Cortex of kidney (tissue), 1 donor: ENCODE measurements around the gene KCNK2.
"Not testable (repeated sequence)": the region's sequence is repeated elsewhere in the genome, so short reads cannot be mapped to it uniquely, and the experiment has no call there.

Experiments used
- DNase-seq: peaks from one replicate; lab custom pipeline; 2025; lab: John Stamatoyannopoulos, UW

The KCNK2 gene

DNA sequence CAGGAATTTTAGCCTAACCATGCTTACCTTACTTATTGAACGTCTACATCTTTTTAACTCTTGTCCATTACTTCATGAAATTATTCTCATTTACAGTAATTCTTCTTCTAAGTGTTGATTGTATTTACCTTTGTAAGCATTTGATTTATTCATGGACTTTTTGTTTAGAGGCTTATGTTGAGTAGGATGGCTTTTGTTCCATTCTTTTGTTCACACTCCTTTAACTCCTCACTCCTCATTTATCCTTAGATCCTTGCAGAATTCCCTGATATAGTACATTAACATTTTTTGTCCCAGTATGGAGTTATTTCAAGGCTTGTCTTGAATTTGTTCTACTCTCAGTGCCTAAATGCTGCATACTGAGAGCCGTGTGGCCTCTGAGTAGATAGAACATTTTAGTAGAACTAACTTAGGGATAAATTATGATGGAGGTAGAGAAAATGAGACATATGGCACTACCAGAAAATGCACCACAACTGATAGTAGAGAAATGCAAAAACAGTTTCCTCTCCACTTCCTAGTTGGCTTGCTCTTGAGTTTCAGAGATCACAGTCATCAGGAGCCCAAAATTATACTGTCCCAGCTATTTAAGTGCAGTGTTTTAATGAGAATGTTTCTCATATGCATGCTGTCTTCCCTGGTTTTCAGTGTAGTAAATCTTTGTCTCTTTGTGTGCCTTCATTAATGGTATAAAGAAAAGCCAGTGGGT lies 69.5 kb downstream of the KCNK2 start:
- DNase-seq = no peak

DNA sequence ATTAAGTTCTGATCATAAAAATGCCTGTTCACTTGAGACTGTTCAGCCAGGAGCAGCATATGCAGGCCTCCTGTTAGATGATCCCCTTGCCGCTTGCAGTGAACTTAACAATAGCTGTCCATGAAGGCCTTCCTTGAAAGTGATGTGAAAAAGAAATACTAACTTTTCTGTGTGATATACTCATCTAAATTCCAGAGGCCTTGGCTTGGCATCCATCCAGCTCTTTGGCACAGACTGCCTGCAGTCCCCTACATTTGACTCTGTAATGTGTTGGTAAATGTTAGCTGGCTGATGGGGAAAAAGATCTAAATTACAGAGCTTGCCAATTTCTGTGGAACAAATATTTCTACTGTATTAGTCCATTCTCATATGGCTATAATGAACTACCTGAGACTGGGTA lies 73.7 kb downstream of the KCNK2 start:
- no peak for DNase-seq

- DNase-seq = no peak
Observed at GRCh38 chr1:215160351-215160750, 77.8 kb downstream of the KCNK2 start.

DNA sequence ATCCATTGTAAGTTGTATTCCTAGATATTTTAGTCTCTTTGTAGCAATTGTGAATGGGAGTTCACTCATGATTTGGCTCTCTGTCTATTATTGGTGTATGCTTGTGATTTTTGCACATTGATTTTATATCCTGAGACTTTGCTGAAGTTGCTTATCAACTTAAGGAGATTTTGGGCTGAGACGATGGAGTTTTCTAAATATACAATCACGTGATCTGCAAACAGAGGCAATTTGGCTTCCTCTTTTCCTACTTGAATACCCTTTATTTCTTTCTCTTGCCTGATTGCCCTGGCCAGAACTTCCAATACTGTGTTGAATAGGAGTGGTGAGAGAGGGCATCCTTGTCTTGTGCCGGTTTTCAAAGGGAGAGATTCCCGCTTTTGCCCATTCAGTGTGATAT lies 80.6 kb downstream of the KCNK2 start:
- not testable (repeated sequence) for DNase-seq

DNA sequence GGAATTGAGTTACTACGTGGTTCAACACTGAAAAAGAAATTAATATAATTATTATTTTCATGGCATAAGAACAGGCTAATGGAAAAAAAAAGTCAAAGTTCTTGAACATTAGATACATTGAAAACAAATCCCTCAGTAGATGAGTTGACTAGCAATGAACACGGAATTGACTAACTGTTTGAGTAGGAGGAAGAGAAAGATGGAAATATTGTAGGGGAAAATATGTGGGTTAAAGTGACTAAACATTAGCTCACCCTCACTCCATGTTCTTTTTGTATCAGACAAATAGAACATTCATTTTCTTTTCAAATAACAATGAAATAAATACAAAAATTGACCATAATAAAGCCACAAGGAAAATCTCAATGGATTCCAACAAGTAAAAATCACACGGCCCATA lies 84.3 kb downstream of the KCNK2 start:
- no peak for DNase-seq

DNA sequence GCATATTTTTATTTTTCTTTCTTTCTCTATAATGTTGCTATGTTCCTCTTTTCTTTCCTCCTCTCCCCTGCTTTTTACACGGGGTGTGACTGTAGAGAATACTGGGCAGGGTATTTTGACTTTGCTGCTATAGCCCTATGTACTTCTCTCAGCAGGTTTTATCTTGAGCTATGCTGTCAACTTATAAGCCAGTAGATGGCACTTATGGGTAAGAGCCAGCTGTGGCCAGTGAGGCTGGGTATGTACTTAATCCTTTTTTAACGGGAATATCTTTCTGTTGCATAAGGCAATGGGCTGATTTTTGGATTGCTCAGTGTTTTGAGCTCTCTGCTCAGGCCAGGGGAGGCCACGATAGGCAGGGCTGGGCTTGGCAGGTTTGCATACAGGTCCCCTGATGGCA lies 99.0 kb downstream of the KCNK2 start:
- DNase-seq = no peak

GRCh38 chr1:215185067-215185620 lies 102.6 kb downstream of the KCNK2 start:
- DNase-seq = no peak

DNA sequence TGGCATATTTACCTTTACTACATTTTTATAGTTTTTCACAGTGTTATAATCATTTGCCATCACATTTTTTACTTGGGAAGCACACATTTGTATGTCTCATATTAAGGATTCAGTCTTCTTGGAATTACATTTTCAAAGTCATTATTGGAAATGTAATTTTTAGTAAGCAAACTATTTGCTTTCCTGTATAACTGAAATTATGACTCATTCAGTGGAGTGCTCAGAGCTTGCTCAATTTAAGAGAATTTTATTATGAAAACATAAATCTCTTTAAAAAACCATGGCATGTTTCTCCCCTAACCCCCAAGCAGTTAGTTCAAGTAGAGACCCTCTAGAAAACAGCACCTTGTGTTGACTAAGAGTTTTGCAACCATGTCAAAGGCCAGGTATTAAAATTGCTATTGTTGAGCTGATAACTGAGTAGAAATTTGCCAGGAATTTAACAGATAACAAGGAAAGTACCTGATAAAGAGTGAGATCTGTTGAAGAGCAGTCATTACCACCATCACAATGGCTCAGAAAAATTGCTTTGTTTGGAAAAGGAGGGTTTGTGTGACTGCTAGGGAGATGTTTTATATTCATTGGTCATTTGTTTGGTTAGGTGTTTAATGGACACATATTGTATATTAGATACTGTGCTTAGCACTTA lies 105.9 kb downstream of the KCNK2 start:
- no peak for DNase-seq

- no peak for DNase-seq
Observed at GRCh38 chr1:215192306-215192705, 109.8 kb downstream of the KCNK2 start.

DNA sequence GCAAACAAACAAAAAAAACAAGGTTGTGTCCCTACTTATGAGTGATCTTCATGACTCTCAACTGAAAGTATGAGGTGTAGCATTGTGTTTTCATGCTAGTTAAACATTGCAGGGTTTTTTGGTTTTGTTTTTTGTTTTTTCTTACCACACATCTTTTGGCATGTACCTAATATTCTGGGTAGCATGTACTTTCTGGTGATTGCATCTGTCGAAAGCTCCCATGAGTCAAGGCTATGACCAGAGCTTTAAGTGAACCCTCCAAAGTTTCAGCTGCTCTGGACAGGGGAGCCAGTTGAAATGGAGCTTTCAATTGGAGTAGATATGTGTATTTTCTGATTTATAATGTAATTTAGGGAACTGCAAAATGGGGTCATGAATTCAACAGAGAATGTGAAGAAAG lies 115.5 kb downstream of the KCNK2 start:
- DNase-seq = no peak

GRCh38 chr1:215200121-215200520 lies 117.6 kb downstream of the KCNK2 start:
- no peak for DNase-seq

- DNase-seq = no peak
Observed at GRCh38 chr1:215201283-215201682, 118.7 kb downstream of the KCNK2 start.

DNA sequence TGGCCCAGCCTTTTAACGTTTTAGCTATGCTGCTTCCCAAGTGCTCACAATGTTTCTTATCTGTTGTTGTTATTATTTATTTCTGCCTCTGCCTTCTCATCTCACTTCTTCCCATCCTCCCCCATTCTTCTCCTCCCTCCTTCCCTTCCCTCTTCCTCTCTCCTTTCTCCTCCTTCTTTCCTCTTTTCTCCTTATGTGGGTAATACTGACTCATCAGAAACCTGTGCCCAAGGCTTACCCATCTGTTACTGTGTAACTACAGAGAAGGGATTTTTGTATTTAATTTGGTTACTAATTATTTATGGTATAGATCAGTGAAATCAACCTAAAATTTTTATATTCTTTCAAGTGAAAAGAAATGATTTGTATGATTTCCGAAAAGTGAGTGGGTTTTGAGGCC lies 120.3 kb downstream of the KCNK2 start:
- no peak for DNase-seq

- DNase-seq = no peak
Observed at GRCh38 chr1:215210167-215210566, 127.6 kb downstream of the KCNK2 start.

DNA sequence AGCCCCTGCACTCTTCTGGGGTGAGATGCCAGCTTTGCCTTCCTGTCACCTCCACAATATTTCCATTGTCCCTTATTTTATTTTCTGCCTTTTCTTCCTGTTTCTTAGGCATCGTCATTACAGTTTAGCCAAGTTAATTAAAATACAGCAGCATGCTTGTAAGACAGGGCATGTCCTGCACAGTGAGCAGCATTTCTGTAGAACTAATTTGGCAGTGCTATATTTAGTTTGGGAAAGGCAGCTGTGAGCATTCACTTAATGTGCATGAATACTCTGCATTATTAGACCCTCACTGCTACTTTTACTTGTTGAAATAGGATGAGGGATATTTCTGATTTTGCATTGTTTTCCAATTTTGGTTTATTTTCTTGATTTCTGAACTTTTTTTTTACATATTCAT lies 133.3 kb downstream of the KCNK2 start:
- no peak for DNase-seq

GRCh38 chr1:215219372-215219771 lies 136.8 kb downstream of the KCNK2 start:
- DNase-seq = no peak

- DNase-seq = no peak
Observed at GRCh38 chr1:215220346-215220745, 137.8 kb downstream of the KCNK2 start.

DNA sequence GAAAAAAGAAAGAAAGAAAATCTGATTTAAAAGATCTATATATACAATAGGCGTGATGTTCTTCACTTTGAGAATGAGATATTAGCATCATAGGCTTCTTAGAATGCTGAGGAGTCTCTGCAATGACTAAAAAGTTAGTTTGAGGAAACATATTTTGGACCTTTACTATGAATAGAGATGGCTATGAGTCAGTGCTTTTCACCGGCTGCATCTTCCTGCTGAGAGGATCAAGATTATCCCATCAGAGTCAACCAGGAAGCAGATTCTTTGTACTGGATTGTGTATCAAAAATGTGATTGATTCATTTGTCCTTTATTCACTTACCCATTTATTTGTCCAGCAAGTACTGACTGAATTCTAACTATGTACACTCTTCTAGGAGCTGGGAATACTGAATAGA lies 144.2 kb downstream of the KCNK2 start:
- no peak for DNase-seq

DNA sequence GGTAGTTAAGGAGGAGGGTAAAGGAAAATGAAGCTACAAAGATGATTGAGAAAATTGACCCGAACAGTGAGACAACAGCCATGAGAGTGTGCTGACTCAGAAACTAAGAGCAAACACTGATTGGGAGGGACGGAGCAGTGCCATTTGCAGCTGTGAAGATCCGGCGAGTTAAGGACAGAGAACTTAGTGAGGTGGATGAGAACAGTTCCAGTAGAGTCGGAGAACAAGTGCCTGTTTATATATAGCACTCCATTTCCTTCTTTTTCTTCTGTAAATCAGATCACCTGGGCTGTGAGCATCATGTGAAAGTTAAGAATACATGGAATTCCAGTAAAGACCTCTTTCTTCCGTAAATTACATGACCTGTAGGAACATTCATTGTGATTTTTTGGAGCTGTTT lies 145.7 kb downstream of the KCNK2 start:
- DNase-seq = no peak

DNA sequence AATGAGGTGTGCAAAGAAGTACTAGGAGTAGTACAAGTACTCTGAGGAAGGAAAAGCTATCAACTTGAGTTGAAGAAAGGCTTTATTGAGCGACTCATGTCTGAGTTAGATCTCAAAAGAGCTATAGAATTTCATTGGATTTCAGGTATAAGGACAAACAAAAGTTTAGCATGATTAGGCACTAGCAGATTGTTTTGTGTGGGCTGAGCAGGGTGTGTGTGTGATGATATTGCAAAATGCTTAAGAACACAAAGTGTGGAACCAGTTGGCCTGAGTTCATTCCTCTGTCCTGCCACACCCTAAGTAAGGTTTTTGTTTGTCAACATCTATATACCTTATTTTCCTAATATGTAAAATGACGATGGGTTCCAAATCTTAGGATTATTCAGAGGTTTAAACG lies 158.9 kb downstream of the KCNK2 start:
- no peak for DNase-seq

DNA sequence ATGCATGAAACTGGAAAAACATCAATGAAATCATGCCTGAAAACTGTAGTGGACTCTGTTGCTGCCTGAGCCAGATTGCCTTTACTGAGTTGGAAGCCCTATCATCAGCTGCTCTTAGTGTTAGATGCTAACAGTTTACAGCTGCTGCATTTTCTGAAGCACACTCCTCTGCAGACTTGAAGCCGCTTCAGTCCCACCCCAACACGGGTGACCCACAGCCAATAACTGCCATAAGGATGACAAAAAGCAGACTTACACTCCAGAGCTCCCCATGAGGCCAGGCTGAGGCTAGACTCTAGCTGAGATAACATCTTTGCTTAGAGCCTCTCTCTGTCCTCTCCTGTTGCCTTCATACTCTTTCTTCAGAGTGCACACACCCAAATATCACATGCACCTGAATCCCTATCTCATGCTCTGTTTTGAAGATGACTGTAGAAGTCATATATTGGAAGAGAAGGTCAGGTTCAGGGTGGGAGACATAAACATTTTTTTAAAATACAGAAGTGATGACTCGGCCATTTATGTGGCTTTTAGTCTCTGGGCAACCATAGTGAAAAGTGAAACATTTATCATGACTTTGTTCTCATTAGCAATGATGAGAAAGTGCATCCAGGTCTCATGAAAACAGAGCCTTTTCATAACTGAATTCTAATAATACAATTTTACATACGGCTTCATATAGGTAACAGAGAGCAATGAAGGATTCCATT lies 161.0 kb downstream of the KCNK2 start:
- DNase-seq = no peak

DNA sequence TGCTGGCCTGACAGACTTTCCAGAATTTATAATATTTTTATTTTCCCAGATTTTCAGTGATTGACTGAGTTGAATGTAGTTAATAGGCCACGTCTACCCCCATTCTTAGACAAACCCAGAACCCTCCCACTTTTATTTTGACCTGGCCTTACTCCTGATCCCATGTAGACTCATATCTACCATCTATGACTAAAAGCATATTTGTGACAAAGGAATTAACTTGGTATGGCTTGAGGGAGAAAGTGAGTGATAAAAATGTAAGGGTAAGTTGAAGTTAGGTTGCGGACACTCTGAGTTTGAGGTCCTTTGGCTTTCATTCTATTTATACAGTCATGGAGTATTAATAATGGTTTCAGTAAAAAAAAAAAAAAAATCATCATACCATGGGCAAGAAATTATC lies 168.4 kb downstream of the KCNK2 start:
- DNase-seq = no peak

- no peak for DNase-seq
Observed at GRCh38 chr1:215251428-215251827, 168.9 kb downstream of the KCNK2 start.
